ENCODE data around the gene NGEF. TPM values are rescaled to one million over a fixed set of nuclear protein-coding genes. Genes with fewer than 3 reads are reported as not detected.
"Not testable (repeated sequence)": the region's sequence is repeated elsewhere in the genome, so short reads cannot be mapped to it uniquely, and the experiment has no call there.

NGEF gene
- total RNA-seq, 1 experiment from 2014 or later, result 0.34 TPM

DNA sequence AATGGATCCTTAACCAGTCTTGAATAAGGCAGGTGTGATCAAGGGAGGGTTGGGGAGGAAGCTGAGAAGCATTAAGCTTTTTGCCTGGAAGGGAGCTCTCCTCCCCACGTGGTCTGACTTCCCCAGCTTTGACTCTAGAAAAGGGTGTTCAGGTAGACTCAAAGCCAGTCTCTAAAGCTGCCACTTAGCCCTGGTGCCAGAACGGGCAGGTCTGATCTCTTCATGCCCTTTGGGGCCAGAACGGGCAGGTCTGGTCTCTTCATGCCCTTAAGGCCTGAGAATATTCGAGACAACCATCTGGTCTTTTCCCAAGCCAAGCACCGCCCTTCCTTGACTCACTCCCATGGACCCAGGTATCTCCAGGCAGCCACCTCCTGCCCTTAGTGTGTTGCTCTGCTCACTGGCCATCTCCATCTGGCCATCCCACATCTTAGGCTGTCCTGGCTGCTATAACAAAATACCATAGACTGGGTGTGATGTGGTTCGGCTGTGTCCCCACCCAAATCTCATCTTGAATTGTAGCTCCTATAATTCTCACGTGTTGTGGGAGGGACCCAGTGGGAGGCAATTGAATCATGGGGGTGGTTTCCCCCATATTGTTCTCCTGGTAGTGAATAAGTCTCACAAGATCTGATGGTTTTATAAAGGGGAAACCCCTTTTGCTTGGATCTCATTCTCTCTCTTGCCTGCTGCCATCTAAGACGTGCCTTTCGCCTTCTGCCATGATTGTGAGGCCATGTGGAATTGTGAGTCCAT is 83.6 kb downstream of the NGEF start:
- no peak for DNase-seq (ENCODE audit: low read depth)

GRCh38 chr2:232928551-232929302 is 84.3 kb downstream of the NGEF start:
- no peak for DNase-seq (ENCODE audit: low read depth)

- no peak for DNase-seq (ENCODE audit: low read depth)
These were observed 85.1 kb downstream of the NGEF start for GRCh38 chr2:232927793-232928550.

DNA sequence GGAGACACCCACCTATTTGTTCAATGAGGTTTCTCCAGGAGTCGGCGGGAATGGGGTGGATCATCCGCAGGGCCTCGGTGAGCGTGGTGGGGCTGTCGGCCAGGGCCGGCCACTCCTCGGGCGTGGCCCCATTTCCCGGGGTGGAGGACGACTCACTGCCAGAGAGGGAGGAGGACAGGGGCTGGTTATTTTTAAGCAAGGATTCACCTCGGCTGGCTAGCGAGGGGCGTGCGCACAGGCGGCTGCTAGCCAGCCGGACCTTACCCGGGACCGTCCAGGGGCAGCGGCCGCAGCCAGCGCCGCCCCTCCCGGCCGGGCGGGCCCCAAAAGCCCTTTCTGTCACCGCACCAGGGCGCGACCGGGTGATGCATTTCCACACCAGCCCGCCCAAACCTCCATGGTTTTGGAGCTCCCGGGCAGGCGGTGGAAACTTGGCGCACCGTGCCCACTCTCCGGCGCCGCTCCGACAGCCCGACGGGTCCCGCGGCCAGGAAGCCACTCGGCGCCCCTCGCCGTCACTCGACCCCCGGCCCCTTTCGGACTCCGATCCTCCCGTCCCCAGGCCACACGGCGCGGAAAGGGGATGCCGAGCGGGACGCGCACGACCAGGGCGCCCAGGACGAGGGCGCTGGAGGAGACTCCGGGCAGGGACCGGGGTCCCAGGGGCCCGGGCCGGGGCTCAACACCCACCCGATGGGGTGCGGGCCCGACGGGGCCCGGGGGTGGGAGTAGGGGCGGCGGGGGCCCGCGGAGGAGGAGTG is 85.8 kb downstream of the NGEF start:
- no peak for DNase-seq (ENCODE audit: low read depth)

- no peak for DNase-seq (ENCODE audit: low read depth)
These were observed 86.6 kb downstream of the NGEF start for GRCh38 chr2:232926431-232926939.

DNA sequence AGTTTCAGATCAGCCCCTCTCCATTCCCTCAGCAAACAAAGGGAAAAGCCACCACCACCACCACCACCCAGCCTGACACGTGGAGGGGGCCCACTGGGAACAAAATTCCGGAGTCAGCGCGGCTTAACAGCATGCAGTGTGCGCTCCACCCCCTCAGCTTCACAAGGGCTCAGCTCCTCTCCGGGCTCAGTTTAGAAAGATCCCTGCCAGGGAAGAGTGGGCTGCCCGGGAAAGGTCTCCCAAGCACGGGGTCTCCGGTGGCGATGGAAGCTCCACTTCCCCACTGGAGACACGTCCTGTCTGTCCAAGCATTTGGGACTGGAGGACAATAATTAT is 87.3 kb downstream of the NGEF start:
- no peak for DNase-seq (ENCODE audit: low read depth)

- DNase-seq (ENCODE audit: low read depth), result peak; percentile 45
These were observed 87.8 kb downstream of the NGEF start for GRCh38 chr2:232925153-232925820.

GRCh38 chr2:232924433-232924832 is 88.6 kb downstream of the NGEF start:
- no peak for DNase-seq (ENCODE audit: low read depth)

- no peak for DNase-seq (ENCODE audit: low read depth)
These were observed 92.3 kb downstream of the NGEF start for GRCh38 chr2:232920760-232921159.

GRCh38 chr2:232920055-232920454 is 93.0 kb downstream of the NGEF start:
- no peak for DNase-seq (ENCODE audit: low read depth)

DNA sequence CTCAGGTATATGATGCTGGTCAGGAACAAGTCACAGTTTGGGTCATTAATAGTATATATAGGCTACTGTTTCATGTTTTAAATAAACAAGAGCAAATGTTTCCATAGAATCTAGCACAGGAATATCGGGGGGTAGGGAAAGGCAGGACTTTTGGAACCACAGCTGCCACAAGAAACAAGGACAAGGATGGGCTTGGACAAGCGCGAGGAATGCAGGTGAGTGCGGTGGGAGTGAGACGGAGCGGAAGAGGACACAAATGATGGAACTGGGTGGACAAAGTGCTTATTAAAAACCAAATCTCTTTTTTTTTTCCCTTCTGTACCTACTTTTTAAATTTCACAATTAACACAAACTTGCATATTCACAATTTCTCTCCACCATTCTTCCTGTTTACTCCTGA is 93.9 kb downstream of the NGEF start:
- no peak for DNase-seq (ENCODE audit: low read depth)

GRCh38 chr2:232913903-232914302 is 99.2 kb downstream of the NGEF start:
- DNase-seq (ENCODE audit: low read depth), result no peak

- DNase-seq (ENCODE audit: low read depth), result no peak
These were observed 101.3 kb downstream of the NGEF start for GRCh38 chr2:232911712-232912277.

GRCh38 chr2:232910376-232910775 is 102.7 kb downstream of the NGEF start:
- no peak for DNase-seq (ENCODE audit: low read depth)

DNA sequence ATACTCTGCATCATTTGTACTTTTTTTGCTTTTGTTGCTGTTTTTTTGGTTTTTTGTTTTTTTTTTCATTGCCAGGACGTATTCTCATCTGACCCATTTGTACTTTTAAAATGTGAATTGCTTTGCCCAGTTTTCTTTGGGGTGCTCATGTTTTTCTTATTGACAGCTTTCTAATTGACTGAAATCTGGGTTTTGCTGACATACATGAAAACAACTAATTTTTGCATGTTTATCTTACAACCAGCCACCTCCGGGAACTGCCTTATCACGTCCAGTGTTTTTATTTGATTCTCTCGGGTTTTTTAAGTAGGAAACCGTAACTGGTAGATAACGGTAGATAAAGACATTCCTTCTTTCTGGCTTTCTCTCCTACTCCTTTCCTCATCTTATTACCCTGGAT is 104.4 kb downstream of the NGEF start:
- DNase-seq (ENCODE audit: low read depth), result no peak

DNA sequence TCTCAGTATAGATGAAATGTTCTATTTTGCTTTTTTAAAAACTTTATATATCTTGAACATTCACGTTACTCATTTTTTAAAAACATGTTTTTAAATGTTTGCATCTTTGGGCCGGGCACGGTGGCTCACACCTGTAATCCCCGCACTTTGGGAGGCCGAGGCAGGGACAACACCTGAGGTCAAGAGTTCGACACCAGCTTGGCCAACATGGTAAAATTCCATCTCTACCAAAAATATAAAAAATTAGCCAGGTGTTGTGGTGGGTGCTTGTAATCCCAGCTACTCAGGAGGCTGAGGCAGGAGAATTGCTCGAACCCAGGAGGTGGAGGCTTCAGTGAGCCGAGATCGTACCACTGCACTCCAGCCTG is 105.4 kb downstream of the NGEF start:
- DNase-seq (ENCODE audit: low read depth), result not testable (repeated sequence)

GRCh38 chr2:232906867-232907717 is 106.0 kb downstream of the NGEF start:
- not testable (repeated sequence) for DNase-seq (ENCODE audit: low read depth)

DNA sequence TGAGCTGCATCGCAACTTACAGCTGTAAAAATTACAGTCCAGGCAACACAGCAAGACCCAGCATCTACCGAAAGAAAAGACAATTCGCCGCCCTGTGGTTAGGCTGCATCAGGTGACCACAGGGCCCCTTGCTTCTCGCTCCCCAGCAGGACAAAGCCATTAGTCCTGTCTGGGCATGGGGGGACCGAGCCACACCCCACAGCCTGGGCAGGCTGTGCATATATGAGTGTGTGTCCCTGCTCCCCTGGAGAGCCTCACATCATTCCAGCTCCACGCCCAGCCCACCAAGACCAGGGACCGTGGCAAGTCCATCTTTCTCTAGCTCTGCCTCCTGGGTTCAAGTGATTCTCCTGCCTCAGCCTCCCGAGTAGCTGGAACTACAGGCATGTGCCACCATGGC is 109.1 kb downstream of the NGEF start:
- DNase-seq (ENCODE audit: low read depth), result no peak

DNA sequence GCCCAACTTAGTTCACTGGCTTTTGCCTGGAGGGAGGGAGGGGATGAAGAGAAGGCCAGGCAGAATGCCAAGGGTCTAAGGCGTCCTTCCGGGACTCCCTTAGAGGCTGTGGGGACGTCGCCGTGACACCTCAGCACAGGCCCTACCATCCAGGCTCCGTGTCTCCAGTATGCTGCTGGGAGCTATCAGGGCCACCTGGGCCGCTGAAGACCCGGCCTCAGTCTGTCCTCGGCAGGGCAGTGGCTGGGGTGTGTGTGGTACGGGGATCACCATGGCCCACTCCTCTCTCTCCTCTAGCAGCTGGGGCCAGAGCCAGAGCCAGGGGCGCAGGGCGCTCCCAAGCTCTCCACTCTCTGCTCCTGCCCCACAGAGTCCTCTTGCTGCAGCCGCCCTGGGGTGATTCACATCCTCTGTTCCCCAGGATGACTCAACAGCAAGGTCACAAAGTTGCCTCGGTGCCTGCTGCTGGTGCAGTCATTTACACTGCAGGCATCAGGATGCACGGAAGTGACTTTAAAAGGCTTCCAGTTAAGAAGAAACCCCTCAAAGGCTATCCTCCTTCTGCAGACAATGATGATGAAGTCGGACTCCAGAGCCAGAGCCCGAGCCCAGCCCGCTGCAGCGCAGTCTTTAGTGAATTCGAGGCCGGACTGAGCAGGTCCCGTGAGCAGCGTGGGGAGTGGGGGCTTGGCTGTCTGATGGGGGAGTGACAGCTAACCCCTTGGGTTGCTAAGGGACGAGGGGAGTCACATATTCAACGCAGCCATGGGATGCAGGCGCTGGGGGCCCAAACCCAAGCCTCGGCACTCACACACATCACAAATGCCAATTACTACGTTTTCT is 111.1 kb downstream of the NGEF start:
- peak; percentile 95 for DNase-seq (ENCODE audit: low read depth)
